SK-N-MC (cell line): ENCODE results near the gene PDE4C.

Source experiments
- EZH2 ChIP-seq: fragments of 200-600 bp; sonication (generic); IDR thresholded peaks from one replicate; pipeline ENCODE4 v1.6.1; 2017; ENCODE audit warnings: antibody characterized with exemption
- POLR2AphosphoS5 ChIP-seq: IDR thresholded peaks from 2 replicates; pipeline ENCODE4 v1.6.1; 2012; ENCODE audit warnings: mild to moderate bottlenecking, low read depth, low read length, borderline replicate concordance

DNA sequence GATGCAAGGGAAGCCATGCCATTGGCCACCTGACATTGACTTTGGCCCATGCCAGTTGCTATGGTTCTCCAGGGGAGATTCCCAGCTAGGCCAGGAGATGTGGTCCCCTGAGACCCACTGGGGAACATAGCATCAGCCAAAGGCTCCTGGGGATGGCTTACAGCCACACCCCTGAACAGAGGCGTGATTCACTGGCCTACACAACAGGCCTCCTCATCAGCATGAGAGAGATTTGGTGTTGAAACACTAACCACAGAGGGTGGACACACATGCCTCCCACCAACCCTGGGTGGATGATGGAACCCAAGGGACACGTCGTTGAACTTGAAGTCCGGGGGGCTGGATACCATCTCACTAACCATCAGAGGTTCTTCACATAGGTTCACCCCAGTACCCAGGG, 33.7 kb upstream of the PDE4C start:
- no peak for TF ChIP-seq EZH2
- no peak for TF ChIP-seq POLR2AphosphoS5
